Kidney (tissue), 14 donors: ENCODE data around the gene DUSP15. TPM values are rescaled to one million over a fixed set of nuclear protein-coding genes. Genes with fewer than 3 reads are reported as not detected.
A peak's percentile ranks its signal among the peaks of the same experiment; 100 is the strongest.
"Not testable (repeated sequence)": the region's sequence is repeated elsewhere in the genome, so short reads cannot be mapped to it uniquely, and the experiment has no call there.

Experiments
- DNase-seq, 5 donors: peaks; one replicate each; pipeline ENCODE4 v3.0.0-alpha.2; 2013 to 2020
- FAIRE-seq: peaks from 2 replicates; lab custom pipeline; 2012; peaks lifted over from hg19 to GRCh38; lab: Jason Lieb, UNC
- H3K27ac ChIP-seq, 2 donors: one replicate each; pipeline ENCODE4 v1.7.0; 2013; ENCODE audit warnings: low read depth in 2 of 2, low read length in 2 of 2, inconsistent platforms in 1 of 2
- H3K27me3 ChIP-seq: one replicate; pipeline ENCODE4 v1.7.1; 2013; ENCODE audit warnings: low read length, inconsistent platforms; ENCODE audit not compliant: control insufficient read depth, insufficient read depth
- H3K36me3 ChIP-seq, 3 donors: one replicate each; pipeline versions ENCODE4 v1.7.0 to v1.7.1; 2013; ENCODE audit warnings: low read length in 3 of 3, control low read depth in 1 of 3, inconsistent platforms in 1 of 3; ENCODE audit not compliant: insufficient read depth in 3 of 3, control insufficient read depth in 2 of 3
- H3K4me1 ChIP-seq, 3 donors: one replicate each; pipeline versions ENCODE4 v1.7.0 to v1.7.1; 2013; ENCODE audit warnings: low read length in 3 of 3, inconsistent platforms in 1 of 3, low read depth in 1 of 3; ENCODE audit not compliant: control insufficient read depth in 2 of 3, insufficient read depth in 2 of 3
- H3K4me3 ChIP-seq, 3 donors: one replicate each; pipeline versions ENCODE4 v1.7.0 to v1.8.1; 2013; ENCODE audit warnings: low read length in 3 of 3, control low read depth in 1 of 3, inconsistent platforms in 1 of 3
- H3K9ac ChIP-seq, 3 donors: one replicate each; pipeline versions ENCODE4 v1.7.0 to v1.7.1; 2013; ENCODE audit warnings: low read length in 3 of 3, control low read depth in 1 of 3, inconsistent platforms in 1 of 3
- H3K9me3 ChIP-seq, 3 donors: one replicate each; pipeline versions ENCODE4 v1.7.0 to v1.7.1; 2013; ENCODE audit warnings: low read length in 3 of 3, control low read depth in 1 of 3, inconsistent platforms in 1 of 3; ENCODE audit not compliant: control insufficient read depth in 2 of 3, insufficient read depth in 1 of 3
- CTCF ChIP-seq: IDR thresholded peaks from 3 replicates; pipeline ENCODE4 v1.5.1; 2012; ENCODE audit warnings: mild to moderate bottlenecking, moderate library complexity, borderline replicate concordance; ENCODE audit not compliant: insufficient read depth; ENCODE audit errors: extremely low read depth
- intact Hi-C: fragments of 100-400 bp; cut with DNase I; formaldehyde crosslinking; loops from one replicate; pipeline ENCODE4 v1.11.1; 2022
- polyA plus RNA-seq: library from polyadenylated mRNA; stranded (reverse); fragments of 350-450 nt; fragmentation: Illumina TruSeq; extraction: RNeasy Lipid Tissue Mini Kit (QIAGEN cat#74804); gene quantifications from one replicate; pipeline ENCODE4 v1.2.3, GENCODE V29; 2014; ENCODE audit warnings: low read depth, low replicate concordance; ENCODE audit not compliant: insufficient read depth
- total RNA-seq: library from RNA; stranded (reverse); fragmentation: NEBNext Ultra II Directional; extraction: Animal tissue kit (Norgen Biotek cat#: 25700); gene quantifications from one replicate; pipeline ENCODE4 v1.2.1, GENCODE V29; 2021
- donor health status: control.
- donor health status: control.
- donor health status: control.
- donor health status: control.
- donor health status: control.
- donor health status: DM: yes; HTN: yes; CAD: no.
- donor health status: Normal renal cell carcinoma (clear cell type).

Gene DUSP15
- total and polyA plus RNA-seq, 2 donors from 2014 or later = 13.2 to 143 TPM

DNA sequence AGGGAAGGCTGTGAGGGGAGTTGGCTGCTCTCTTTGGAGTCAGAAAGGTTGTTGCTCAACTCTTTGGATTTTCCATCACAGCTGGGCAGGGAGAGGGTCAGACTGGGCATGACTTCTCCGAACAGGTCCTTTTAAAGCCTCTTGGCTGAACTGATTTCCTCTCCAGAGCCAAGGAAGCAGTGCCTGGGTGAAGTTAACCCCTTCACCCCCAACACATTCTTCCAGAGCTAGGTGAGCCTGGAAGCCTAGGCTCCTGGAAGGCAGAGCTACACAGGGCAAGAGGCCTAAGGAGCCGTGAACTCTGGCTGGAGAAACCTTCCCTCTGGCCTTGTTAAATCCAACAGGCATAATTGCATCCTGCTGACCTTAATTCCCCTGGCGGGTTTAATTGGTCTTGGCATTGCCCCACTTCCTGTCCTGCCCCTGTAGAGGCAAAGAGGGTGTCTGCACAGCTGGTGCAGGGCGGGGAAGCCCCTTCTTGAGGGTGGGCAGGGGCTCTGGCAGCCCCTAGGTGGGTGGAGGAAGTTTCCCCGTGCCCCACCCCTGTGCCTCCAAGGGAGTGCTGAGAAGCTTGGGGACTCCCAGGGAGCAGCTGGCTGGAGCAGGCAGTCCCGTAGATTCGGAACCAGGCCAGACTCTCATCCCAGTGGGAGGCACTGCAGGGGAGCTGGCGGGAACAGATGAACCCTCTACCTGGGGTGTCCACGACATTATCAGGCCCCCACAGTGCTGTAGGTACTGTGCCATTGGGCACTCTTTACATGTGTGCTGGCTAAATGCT lies 54.7 kb downstream of the DUSP15 start:
- DNase-seq (no peak), FAIRE-seq (no peak)
- no peaks in the 10 kb centered on the region for H3K36me3 ChIP-seq
- no peak overlapping the region for H3K4me3 ChIP-seq
- intact Hi-C loops = no loop called here
- H3K27ac ChIP-seq = no peak overlapping the region
- H3K27me3 ChIP-seq = no peaks in the 10 kb centered on the region
- TF ChIP-seq CTCF = no peak
- H3K9me3 ChIP-seq = no peaks in the 10 kb centered on the region
- peaks cover 0 to 9% (median 0%) of the 10 kb centered on the region in 3 donors for H3K4me1 ChIP-seq
- no peak overlapping the region for H3K9ac ChIP-seq

GRCh38 chr20:31814142-31814541 lies 56.2 kb downstream of the DUSP15 start:
- H3K27ac ChIP-seq, H3K27me3 ChIP-seq, H3K9me3 ChIP-seq, H3K4me3 ChIP-seq, FAIRE-seq, DNase-seq, intact Hi-C loops, H3K4me1 ChIP-seq, H3K36me3 ChIP-seq, H3K9ac ChIP-seq: not testable (repeated sequence)

GRCh38 chr20:31813611-31814010 lies 56.7 kb downstream of the DUSP15 start:
- Histone ChIP-seq H3K9ac (no peak overlapping the region), H3K4me3 (no peak overlapping the region), H3K27ac (no peak overlapping the region), H3K27me3 (no peaks in the 10 kb centered on the region), H3K36me3 (no peaks in the 10 kb centered on the region), H3K4me1 (peaks cover 0 to 9% (median 0%) of the 10 kb centered on the region in 3 donors), H3K9me3 (no peaks in the 10 kb centered on the region)
- TF ChIP-seq CTCF = no peak
- no peak for DNase-seq
- intact Hi-C loops = no loop called here
- no peak for FAIRE-seq

DNA sequence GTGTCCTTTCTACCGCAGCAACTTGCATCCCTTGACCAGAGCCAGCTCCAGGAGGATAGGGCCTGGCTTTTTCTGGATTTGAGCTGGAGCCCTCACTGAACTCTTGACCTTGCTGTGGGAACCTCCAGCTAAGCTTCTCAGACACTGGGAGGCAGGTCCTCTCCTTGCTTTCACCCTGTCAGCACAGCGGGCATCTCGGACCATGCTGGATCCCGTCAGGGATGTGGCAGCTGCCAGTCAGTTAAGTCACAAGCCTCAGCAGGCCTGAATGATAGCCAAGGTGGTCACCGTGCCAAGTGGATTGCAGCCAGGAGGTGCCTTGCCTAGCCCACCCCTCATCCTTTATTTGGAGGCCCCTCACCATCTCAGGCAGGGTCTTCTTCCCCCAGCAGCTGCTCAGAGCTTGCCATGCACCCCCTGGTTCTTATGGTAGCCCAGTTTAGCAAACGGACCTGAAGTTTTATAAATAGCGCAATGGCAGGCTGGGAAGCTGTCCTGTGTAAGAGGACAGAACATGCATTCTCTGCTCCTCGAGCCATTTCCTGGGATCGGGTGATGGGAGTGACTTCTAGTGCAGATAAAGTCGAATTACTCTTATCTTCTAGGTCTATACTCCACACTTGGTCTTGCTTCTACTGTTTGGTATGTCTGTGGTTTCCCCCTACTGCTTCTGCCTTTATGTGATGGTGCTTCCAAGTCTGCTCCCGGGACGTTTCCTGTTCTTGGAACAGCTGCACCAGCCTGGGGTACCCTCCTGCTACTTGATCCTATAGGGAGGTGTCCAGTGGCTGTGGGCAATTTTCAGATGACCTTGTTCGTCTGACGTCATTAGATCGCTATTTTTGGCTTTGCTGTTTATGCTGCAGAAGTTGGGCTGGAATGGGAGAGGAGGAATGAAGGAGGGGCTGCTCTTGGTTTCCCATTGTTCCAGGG lies 58.3 kb downstream of the DUSP15 start:
- DNase-seq (peak in 3 of 5 donors; percentile 63 to 82 (median 76)), FAIRE-seq (no peak)
- Histone ChIP-seq H3K27ac (no peak overlapping the region), H3K36me3 (no peaks in the 10 kb centered on the region), H3K27me3 (no peaks in the 10 kb centered on the region), H3K9me3 (no peaks in the 10 kb centered on the region), H3K4me1 (peaks cover 0 to 9% (median 0%) of the 10 kb centered on the region in 3 donors), H3K9ac (no peak overlapping the region), H3K4me3 (no peak overlapping the region)
- TF ChIP-seq CTCF = no peak
- intact Hi-C loops = no loop called here
